ENCODE data around the gene LYRM2. TPM values are rescaled to one million over a fixed set of nuclear protein-coding genes. Genes with fewer than 3 reads are reported as not detected.
"Not testable (repeated sequence)": the region's sequence is repeated elsewhere in the genome, so short reads cannot be mapped to it uniquely, and the experiment has no call there.

The LYRM2 gene
- total and polyA plus RNA-seq, 5 experiments from 2014 or later: 39.2 to 74.1 (median 64.5) TPM

- Mint-ChIP-seq H3K4me1 (no peaks in the 10 kb centered on the region), H3K27ac (peak overlapping the region in 1 of 10 donors; percentile 8), H3K27me3 (no peaks in the 10 kb centered on the region), H3K4me3 (no peak overlapping the region), H3K9me3 (no peaks in the 10 kb centered on the region), H3K36me3 (peaks cover 5 to 91% (median 29%) of the 10 kb centered on the region in 3 donors)
- POLR2A ChIA-PET: no interaction called here
- DNase-seq (no peak), ATAC-seq (no peak)
These were observed 30.5 kb upstream of the LYRM2 start for GRCh38 chr6:89669002-89669401.

- Mint-ChIP-seq H3K27ac (peak overlapping the region in 4 of 10 donors; percentile 36 to 85 (median 46)), H3K4me1 (no peaks in the 10 kb centered on the region), H3K4me3 (no peak overlapping the region), H3K27me3 (no peaks in the 10 kb centered on the region), H3K9me3 (no peaks in the 10 kb centered on the region), H3K36me3 (peaks cover 5 to 92% (median 25%) of the 10 kb centered on the region in 3 donors)
- DNase-seq (no peak), ATAC-seq (no peak)
- POLR2A ChIA-PET: interaction anchor here (0.6 kb wide), 1 partner anchor 63 kb away, joined by 5 read pairs; no protein-coding TSS in a partner anchor
These were observed 29.5 kb upstream of the LYRM2 start for GRCh38 chr6:89667872-89668556.

GRCh38 chr6:89662659-89663223 lies 24.2 kb upstream of the LYRM2 start:
- no peaks in the 10 kb centered on the region for H3K9me3 Mint-ChIP-seq
- H3K4me3 Mint-ChIP-seq: no peak overlapping the region
- peaks cover 11 to 89% (median 27%) of the 10 kb centered on the region in 3 donors for H3K36me3 Mint-ChIP-seq
- DNase-seq (no peak), ATAC-seq (no peak)
- no peaks in the 10 kb centered on the region for H3K27me3 Mint-ChIP-seq
- H3K27ac Mint-ChIP-seq: peak overlapping the region in 4 of 10 donors; percentile 6 to 63 (median 14)
- H3K4me1 Mint-ChIP-seq: peaks cover 0 to 2% (median 0%) of the 10 kb centered on the region in 4 donors
- POLR2A ChIA-PET: no interaction called here

GRCh38 chr6:89661559-89661958 lies 23.0 kb upstream of the LYRM2 start:
- no peak for DNase-seq
- POLR2A ChIA-PET: no interaction called here
- peaks cover 10 to 90% (median 27%) of the 10 kb centered on the region in 3 donors for H3K36me3 Mint-ChIP-seq

GRCh38 chr6:89660981-89661380 lies 22.4 kb upstream of the LYRM2 start:
- peaks cover 0 to 2% (median 0%) of the 10 kb centered on the region in 4 donors for H3K4me1 Mint-ChIP-seq
- POLR2A ChIA-PET: no interaction called here
- H3K27me3 Mint-ChIP-seq: no peaks in the 10 kb centered on the region
- ATAC-seq: no peak
- H3K36me3 Mint-ChIP-seq: peaks cover 10 to 88% (median 22%) of the 10 kb centered on the region in 3 donors
- H3K27ac Mint-ChIP-seq: peak overlapping the region in 1 of 10 donors; percentile 65
- DNase-seq: no peak
- H3K4me3 Mint-ChIP-seq: no peak overlapping the region
- H3K9me3 Mint-ChIP-seq: no peaks in the 10 kb centered on the region

More at GRCh38 chr6:89661559-89661958, 23.0 kb upstream of the LYRM2 start:
- Mint-ChIP-seq H3K9me3 (no peaks in the 10 kb centered on the region), H3K27ac (no peak overlapping the region), H3K27me3 (no peaks in the 10 kb centered on the region), H3K4me1 (peaks cover 0 to 2% (median 0%) of the 10 kb centered on the region in 4 donors), H3K4me3 (no peak overlapping the region)
- ATAC-seq: no peak

GRCh38 chr6:89657445-89658158 lies 19.1 kb upstream of the LYRM2 start:
- DNase-seq: no peak
- POLR2A ChIA-PET: no interaction called here
- Mint-ChIP-seq H3K4me3 (no peak overlapping the region), H3K27ac (peak overlapping the region in 1 of 10 donors; percentile 35), H3K36me3 (peaks cover 15 to 84% (median 16%) of the 10 kb centered on the region in 3 donors), H3K27me3 (no peaks in the 10 kb centered on the region), H3K9me3 (no peaks in the 10 kb centered on the region), H3K4me1 (peaks cover 0 to 2% (median 0%) of the 10 kb centered on the region in 4 donors)
- no peak for ATAC-seq

- no peak for ATAC-seq
- Mint-ChIP-seq H3K9me3 (no peaks in the 10 kb centered on the region), H3K27me3 (no peaks in the 10 kb centered on the region), H3K36me3 (peaks cover 5 to 89% (median 17%) of the 10 kb centered on the region in 3 donors), H3K4me3 (no peak overlapping the region), H3K27ac (no peak overlapping the region), H3K4me1 (peaks cover 0 to 2% (median 0%) of the 10 kb centered on the region in 4 donors)
- DNase-seq: no peak
- POLR2A ChIA-PET: no interaction called here
These were observed 16.6 kb upstream of the LYRM2 start for GRCh38 chr6:89655122-89655521.

GRCh38 chr6:89650579-89650978 lies 12.0 kb upstream of the LYRM2 start:
- Mint-ChIP-seq H3K9me3 (no peaks in the 10 kb centered on the region), H3K27me3 (no peaks in the 10 kb centered on the region), H3K36me3 (peaks cover 2 to 88% (median 28%) of the 10 kb centered on the region in 3 donors), H3K4me3 (no peak overlapping the region), H3K27ac (peak overlapping the region in 2 of 10 donors; percentile 3 to 65), H3K4me1 (no peaks in the 10 kb centered on the region)
- POLR2A ChIA-PET: no interaction called here
- ATAC-seq: no peak
- DNase-seq: no peak

GRCh38 chr6:89649682-89650081 lies 11.1 kb upstream of the LYRM2 start:
- Mint-ChIP-seq H3K27me3 (no peaks in the 10 kb centered on the region), H3K9me3 (no peaks in the 10 kb centered on the region), H3K27ac (no peak overlapping the region), H3K36me3 (peaks cover 0 to 86% (median 28%) of the 10 kb centered on the region in 3 donors), H3K4me3 (no peak overlapping the region), H3K4me1 (no peaks in the 10 kb centered on the region)
- ATAC-seq (no peak), DNase-seq (no peak)
- POLR2A ChIA-PET: no interaction called here

- no peak overlapping the region for H3K4me3 Mint-ChIP-seq
- no peak for ATAC-seq
- POLR2A ChIA-PET: no interaction called here
- peak overlapping the region in 3 of 10 donors; percentile 8 to 83 (median 31) for H3K27ac Mint-ChIP-seq
- no peak for DNase-seq
- no peaks in the 10 kb centered on the region for H3K27me3 Mint-ChIP-seq
- peaks cover 0 to 64% (median 19%) of the 10 kb centered on the region in 3 donors for H3K36me3 Mint-ChIP-seq
- peaks cover 0 to 2% (median under 1%) of the 10 kb centered on the region in 4 donors for H3K4me1 Mint-ChIP-seq
- H3K9me3 Mint-ChIP-seq: no peaks in the 10 kb centered on the region
These were observed 6.3 kb upstream of the LYRM2 start for GRCh38 chr6:89644864-89645263.

GRCh38 chr6:89643406-89643805 lies 4.9 kb upstream of the LYRM2 start:
- Mint-ChIP-seq H3K9me3 (no peaks in the 10 kb centered on the region), H3K4me1 (peaks cover 7 to 13% (median 12%) of the 10 kb centered on the region in 4 donors), H3K27ac (peak overlapping the region in 5 of 10 donors; percentile 20 to 79 (median 29)), H3K36me3 (peaks cover 0 to 56% (median 16%) of the 10 kb centered on the region in 3 donors), H3K27me3 (no peaks in the 10 kb centered on the region), H3K4me3 (no peak overlapping the region)
- POLR2A ChIA-PET: no interaction called here
- DNase-seq (no peak), ATAC-seq (no peak)

GRCh38 chr6:89642956-89643355 lies 4.4 kb upstream of the LYRM2 start:
- POLR2A ChIA-PET: no interaction called here
- no peak for ATAC-seq
- Mint-ChIP-seq H3K4me1 (peaks cover 10 to 17% (median 16%) of the 10 kb centered on the region in 4 donors), H3K27ac (peak overlapping the region in 2 of 10 donors; percentile 29 to 79), H3K36me3 (peaks cover 0 to 51% (median 14%) of the 10 kb centered on the region in 3 donors), H3K4me3 (no peak overlapping the region), H3K9me3 (no peaks in the 10 kb centered on the region), H3K27me3 (no peaks in the 10 kb centered on the region)
- no peak for DNase-seq

- Mint-ChIP-seq H3K36me3 (peaks cover 0 to 43% (median 10%) of the 10 kb centered on the region in 3 donors), H3K4me1 (peaks cover 10 to 27% (median 21%) of the 10 kb centered on the region in 4 donors), H3K27ac (peak overlapping the region in 3 of 10 donors; percentile 15 to 43 (median 27))
- H3K27me3 Mint-ChIP-seq, H3K9me3 Mint-ChIP-seq, DNase-seq, POLR2A ChIA-PET, ATAC-seq, H3K4me3 Mint-ChIP-seq: not testable (repeated sequence)
These were observed 3.0 kb upstream of the LYRM2 start for GRCh38 chr6:89641581-89641980.

All from naive thymus-derived CD8-positive, alpha-beta T cell (primary cell).